ENCODE data around the gene CHURC1. TPM values are rescaled to one million over a fixed set of nuclear protein-coding genes. Genes with fewer than 3 reads are reported as not detected.
A peak's percentile ranks its signal among the peaks of the same experiment; 100 is the strongest.

The CHURC1 gene
- total and polyA plus RNA-seq, 2 experiments from 2014 or later, result 62.4 to 134 TPM

GRCh38 chr14:64954491-64955240 lies 40.4 kb downstream of the CHURC1 start:
- H3K4me2 ChIP-seq, result no peak overlapping the region
- H4K20me1 ChIP-seq (ENCODE audit: insufficient read depth, poor library complexity, severe bottlenecking), result no peaks in the 10 kb centered on the region
- TF ChIP-seq EZH2 (IDR thresholded peaks at IDR 0.05; ENCODE audit: borderline replicate concordance) (no peak), CTCF (IDR thresholded peaks at IDR 0.05; ENCODE audit: poor library complexity) (no peak), EZH2phosphoT487 (IDR thresholded peaks at IDR 0.05; ENCODE audit: low read depth, severe bottlenecking, unreplicated experiment) (no peak)
- peak overlapping the region; percentile 16 for H3K27ac ChIP-seq
- no peaks in the 10 kb centered on the region for H3K4me1 ChIP-seq (ENCODE audit: insufficient read depth)
- peaks cover 3% of the 10 kb centered on the region for H3K79me2 ChIP-seq
- H3K9me2 ChIP-seq (replicated peaks; ENCODE audit: insufficient read depth), result no peaks in the 10 kb centered on the region
- H3K36me3 ChIP-seq (replicated peaks; ENCODE audit: insufficient read depth, low read depth), result no peaks in the 10 kb centered on the region
- no peak overlapping the region for H2AFZ ChIP-seq
- H3K27me3 ChIP-seq, result no peaks in the 10 kb centered on the region
- 94% methylated on average over 9 of the region's 9 CpGs for WGBS (ENCODE audit: low lambda C conversion rate, missing lambda C conversion rate)
- H3K4me3 ChIP-seq, result no peak overlapping the region
- no peaks in the 10 kb centered on the region for H3K9me3 ChIP-seq (ENCODE audit: low read depth)
- no peak for DNase-seq (ENCODE audit: low spot score)

DNA sequence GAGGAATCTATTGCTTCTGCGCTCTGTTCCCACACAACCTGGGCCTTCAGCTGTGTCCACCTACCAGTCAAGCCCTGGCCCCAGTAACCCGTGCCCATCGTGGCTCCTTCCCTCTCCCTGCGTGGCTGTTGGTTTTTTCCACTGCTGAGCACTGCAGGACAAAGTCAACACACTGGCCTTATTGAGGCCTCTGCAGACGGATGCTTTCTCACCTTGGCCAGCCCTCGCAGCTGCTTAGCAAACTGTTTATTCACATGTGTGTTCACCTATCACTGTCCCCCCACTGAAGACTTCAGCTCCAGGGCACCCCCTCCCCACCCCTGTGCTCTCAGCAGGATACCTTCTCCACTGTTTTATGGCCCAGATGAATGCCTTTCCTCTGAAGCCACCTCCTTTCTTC lies 41.0 kb downstream of the CHURC1 start:
- 59% methylated on average over 6 of the region's 6 CpGs for WGBS (ENCODE audit: low lambda C conversion rate, missing lambda C conversion rate)
- peak; percentile 48 for DNase-seq (ENCODE audit: low spot score)
- Histone ChIP-seq H3K9me2 (replicated peaks; ENCODE audit: insufficient read depth) (no peaks in the 10 kb centered on the region), H3K4me1 (ENCODE audit: insufficient read depth) (no peaks in the 10 kb centered on the region), H3K4me3 (no peak overlapping the region), H3K4me2 (no peak overlapping the region), H3K36me3 (replicated peaks; ENCODE audit: insufficient read depth, low read depth) (no peaks in the 10 kb centered on the region), H4K20me1 (ENCODE audit: insufficient read depth, poor library complexity, severe bottlenecking) (no peaks in the 10 kb centered on the region), H2AFZ (no peak overlapping the region), H3K79me2 (peaks cover 5% of the 10 kb centered on the region), H3K27me3 (no peaks in the 10 kb centered on the region), H3K27ac (peak overlapping the region; percentile 16), H3K9me3 (ENCODE audit: low read depth) (no peaks in the 10 kb centered on the region)
- TF ChIP-seq EZH2phosphoT487 (IDR thresholded peaks at IDR 0.05; ENCODE audit: low read depth, severe bottlenecking, unreplicated experiment) (no peak), CTCF (IDR thresholded peaks at IDR 0.05; ENCODE audit: poor library complexity) (no peak)

- TF ChIP-seq EZH2phosphoT487 (IDR thresholded peaks at IDR 0.05; ENCODE audit: low read depth, severe bottlenecking, unreplicated experiment) (no peak), EZH2 (IDR thresholded peaks at IDR 0.05; ENCODE audit: borderline replicate concordance) (no peak), CTCF (IDR thresholded peaks at IDR 0.05; ENCODE audit: poor library complexity) (no peak)
- no peak overlapping the region for H3K27ac ChIP-seq
- no peaks in the 10 kb centered on the region for H4K20me1 ChIP-seq (ENCODE audit: insufficient read depth, poor library complexity, severe bottlenecking)
- WGBS (ENCODE audit: low lambda C conversion rate, missing lambda C conversion rate), result 93% methylated on average over 8 of the region's 8 CpGs
- no peaks in the 10 kb centered on the region for H3K9me2 ChIP-seq (replicated peaks; ENCODE audit: insufficient read depth)
- no peaks in the 10 kb centered on the region for H3K27me3 ChIP-seq
- no peak overlapping the region for H3K4me3 ChIP-seq
- DNase-seq (ENCODE audit: low spot score), result no peak
- no peak overlapping the region for H2AFZ ChIP-seq
- H3K79me2 ChIP-seq, result peaks cover 13% of the 10 kb centered on the region
- no peaks in the 10 kb centered on the region for H3K4me1 ChIP-seq (ENCODE audit: insufficient read depth)
- no peaks in the 10 kb centered on the region for H3K36me3 ChIP-seq (replicated peaks; ENCODE audit: insufficient read depth, low read depth)
- H3K9me3 ChIP-seq (ENCODE audit: low read depth), result no peaks in the 10 kb centered on the region
- no peak overlapping the region for H3K4me2 ChIP-seq
Measured at GRCh38 chr14:64956697-64957406, 42.6 kb downstream of the CHURC1 start.
